Fibroblast of villous mesenchyme (primary cell): ENCODE measurements around the gene SLC5A5. TPM values are rescaled to one million over a fixed set of nuclear protein-coding genes. Genes with fewer than 3 reads are reported as not detected.
A peak's percentile ranks its signal among the peaks of the same experiment; 100 is the strongest.

Experiments
- DNase-seq: peaks from one replicate; pipeline ENCODE4 v3.0.0-alpha.2; 2010; ENCODE audit warnings: low read depth
- H3K4me3 ChIP-seq: 2 replicates; pipeline ENCODE4 v1.5.1; 2011; ENCODE audit warnings: low read depth, mild to moderate bottlenecking, low read length
- total RNA-seq: library from RNA; depleted of rRNA; stranded (reverse); fragments of >200 nt; gene quantifications from 2 replicates; pipeline ENCODE4 v1.2.3, GENCODE V29; 2012
- TF ChIP-seq, protein P1 (sequence below): IDR thresholded peaks from 2 replicates; pipeline ENCODE4 v1.5.1; 2012; ENCODE audit warnings: low read depth, mild to moderate bottlenecking, low read length; ENCODE audit not compliant: insufficient read depth

Gene SLC5A5
- total RNA-seq, 1 donor, result not detected

DNA sequence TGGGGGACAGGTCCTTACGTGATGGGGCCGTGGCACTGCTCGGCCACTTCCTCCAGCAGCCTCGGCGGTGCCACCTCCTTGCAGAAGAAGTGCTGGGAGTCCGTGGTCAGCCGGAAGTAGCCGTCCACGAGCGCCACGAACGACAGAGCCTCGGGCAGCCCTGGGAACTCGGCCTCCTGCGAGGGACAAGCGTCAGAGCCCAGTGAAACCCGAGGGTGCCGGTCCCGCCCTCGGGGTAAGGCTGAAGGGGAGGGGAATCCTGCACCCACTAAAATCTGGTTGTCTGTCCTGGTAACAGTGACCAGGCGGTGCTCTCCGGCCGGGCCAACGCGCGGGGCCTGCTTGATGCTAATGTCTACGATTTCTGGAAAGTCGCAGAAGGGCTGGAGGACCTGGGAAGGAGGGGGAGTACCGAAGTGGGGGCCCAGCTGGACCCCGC lies 30.4 kb upstream of the SLC5A5 start:
- peak overlapping the region; percentile 33 for H3K4me3 ChIP-seq
- TF ChIP-seq, protein P1, sequence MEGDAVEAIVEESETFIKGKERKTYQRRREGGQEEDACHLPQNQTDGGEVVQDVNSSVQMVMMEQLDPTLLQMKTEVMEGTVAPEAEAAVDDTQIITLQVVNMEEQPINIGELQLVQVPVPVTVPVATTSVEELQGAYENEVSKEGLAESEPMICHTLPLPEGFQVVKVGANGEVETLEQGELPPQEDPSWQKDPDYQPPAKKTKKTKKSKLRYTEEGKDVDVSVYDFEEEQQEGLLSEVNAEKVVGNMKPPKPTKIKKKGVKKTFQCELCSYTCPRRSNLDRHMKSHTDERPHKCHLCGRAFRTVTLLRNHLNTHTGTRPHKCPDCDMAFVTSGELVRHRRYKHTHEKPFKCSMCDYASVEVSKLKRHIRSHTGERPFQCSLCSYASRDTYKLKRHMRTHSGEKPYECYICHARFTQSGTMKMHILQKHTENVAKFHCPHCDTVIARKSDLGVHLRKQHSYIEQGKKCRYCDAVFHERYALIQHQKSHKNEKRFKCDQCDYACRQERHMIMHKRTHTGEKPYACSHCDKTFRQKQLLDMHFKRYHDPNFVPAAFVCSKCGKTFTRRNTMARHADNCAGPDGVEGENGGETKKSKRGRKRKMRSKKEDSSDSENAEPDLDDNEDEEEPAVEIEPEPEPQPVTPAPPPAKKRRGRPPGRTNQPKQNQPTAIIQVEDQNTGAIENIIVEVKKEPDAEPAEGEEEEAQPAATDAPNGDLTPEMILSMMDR, result no peak
- DNase-seq, result peak; percentile 49

DNA sequence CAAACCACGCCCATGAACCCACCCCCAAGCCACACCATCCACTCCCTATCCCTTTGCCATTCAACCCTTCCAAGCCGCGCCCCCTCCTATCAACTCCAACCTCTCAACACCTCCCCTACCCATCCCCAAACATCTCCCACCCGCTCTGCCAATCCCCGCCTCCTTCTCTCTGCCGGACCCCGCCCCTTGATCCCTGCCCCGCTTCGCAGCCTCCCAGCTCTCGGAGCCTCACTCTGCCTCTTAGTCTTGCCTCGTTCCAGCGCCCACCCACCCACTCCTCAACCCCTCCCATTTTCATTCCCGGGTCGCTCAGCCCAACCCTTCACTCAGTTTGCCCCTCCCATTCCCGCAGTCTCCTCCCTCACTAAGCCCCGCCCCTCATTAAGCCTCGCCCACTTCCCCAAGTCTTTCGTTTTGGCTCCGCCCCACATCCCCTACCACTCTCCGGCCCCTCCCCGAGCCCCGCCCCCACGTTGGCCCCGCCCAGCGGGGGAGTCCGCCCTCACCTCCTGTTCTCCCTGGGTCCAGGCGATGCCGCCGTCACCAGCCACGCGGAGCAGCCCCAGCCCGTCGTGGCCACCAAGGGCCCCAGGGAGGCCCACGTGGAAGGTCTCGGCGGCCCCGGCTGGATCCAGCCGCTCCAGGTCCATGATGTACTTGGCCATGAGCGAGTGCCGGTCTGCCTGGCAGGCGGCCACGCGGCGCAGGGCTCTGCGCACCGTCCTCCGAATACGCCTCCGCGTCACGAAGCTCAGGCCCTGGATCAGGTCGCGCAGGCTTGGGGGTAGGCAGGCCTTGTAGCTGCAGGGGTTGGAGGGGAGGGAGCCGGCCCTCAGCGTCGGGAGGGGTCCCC lies 29.7 kb upstream of the SLC5A5 start:
- peak; percentile 74 for DNase-seq
- TF ChIP-seq, protein P1, result no peak
- peak overlapping the region; percentile 33 for H3K4me3 ChIP-seq

DNA sequence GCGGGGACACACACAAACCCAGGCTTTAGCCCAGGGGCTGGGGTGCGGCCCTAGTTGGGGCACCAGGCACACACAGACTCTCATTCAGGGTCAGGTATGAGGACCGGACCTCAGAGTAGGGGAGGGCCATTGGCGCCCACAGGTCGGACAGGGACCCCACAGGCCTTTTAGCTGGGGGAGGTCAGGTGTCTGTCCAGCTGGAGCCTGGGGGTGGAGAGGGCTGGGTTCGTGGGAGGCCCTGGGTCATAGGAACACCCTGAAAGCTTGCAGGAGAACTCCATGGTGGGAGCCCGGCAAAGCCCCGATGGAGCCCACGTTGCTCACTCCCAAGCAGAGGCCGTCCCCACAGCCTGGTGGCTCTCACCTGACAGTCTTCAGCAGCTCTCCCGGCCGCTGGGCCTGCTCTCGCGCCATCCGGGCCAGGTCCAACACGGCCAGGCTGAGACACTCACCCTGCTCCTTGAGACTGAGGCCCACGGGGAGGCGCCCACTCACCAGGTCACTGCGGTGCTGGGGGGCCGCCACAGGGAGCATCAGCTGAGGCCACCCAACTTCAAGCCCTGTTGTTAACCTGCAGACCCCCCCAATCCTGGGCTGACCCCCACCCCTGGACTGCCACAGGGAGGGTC lies 29.0 kb upstream of the SLC5A5 start:
- DNase-seq, result no peak
- H3K4me3 ChIP-seq, result peak overlapping the region; percentile 27
- TF ChIP-seq, protein P1, result no peak

GRCh38 chr19:17843292-17843827 lies 28.4 kb upstream of the SLC5A5 start:
- TF ChIP-seq, protein P1, result no peak
- no peak for DNase-seq
- no peak overlapping the region for H3K4me3 ChIP-seq

DNA sequence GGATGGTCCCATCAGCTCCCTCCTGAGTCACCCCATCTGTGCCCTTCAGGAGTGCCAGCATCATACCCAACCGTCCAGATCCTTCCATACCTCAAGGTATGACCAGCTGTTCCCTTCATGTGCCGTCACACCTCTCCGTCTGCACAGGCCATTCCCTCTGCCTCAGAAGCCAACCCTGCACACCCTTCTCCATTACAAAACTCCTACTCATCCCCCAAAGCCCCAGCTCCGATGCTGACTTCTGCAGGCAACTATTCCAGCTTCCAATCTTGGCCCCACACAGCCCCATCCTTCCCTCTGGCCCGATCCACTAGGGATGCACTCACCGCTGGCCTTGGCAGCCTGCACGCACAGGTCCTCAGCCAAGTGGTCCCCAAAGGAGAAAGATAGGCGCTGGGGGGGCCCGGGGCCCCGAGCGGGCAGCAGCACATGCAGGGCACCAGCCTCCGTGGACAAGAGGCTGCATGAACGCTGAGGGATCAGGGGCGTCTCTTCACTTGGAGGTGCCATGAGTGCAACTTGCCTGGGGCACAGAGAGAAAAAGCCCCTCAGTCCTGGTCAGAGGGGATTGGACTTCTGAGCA lies 27.7 kb upstream of the SLC5A5 start:
- no peak for DNase-seq
- TF ChIP-seq, protein P1, result no peak

DNA sequence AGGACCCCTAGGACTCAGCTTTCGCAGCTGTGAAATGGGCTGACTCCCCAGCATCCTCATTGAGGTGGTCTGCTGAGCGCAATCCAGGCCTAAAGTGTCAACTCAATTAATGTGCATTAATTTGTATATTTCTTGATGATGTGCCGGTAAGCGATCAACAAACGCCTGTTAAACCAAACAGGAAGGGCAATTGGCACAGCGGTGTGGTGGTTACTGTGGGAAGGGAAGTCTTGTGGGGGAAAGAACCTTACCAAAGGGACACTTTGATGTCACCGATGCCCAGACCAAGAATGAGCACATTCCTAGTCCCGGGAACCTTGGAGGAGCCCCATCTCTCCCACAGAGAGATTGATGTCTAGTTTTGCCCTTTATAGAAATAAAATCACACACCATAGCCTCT lies 25.6 kb upstream of the SLC5A5 start:
- DNase-seq, result no peak
- TF ChIP-seq, protein P1, result no peak
- H3K4me3 ChIP-seq, result no peak overlapping the region

More for the DNA sequence above, 27.7 kb upstream of the SLC5A5 start:
- no peak overlapping the region for H3K4me3 ChIP-seq
